Urinary bladder (tissue), 4 donors: ENCODE data around the gene POLR1A. TPM values are rescaled to one million over a fixed set of nuclear protein-coding genes. Genes with fewer than 3 reads are reported as not detected.

Experiments
- DNase-seq: peaks from one replicate; pipeline ENCODE4 v3.0.0-alpha.2; 2015; ENCODE audit errors: extremely low spot score
- H3K27ac ChIP-seq: one replicate; pipeline ENCODE4 v1.5.1; 2013; ENCODE audit warnings: low read depth, mild to moderate bottlenecking, moderate library complexity
- H3K36me3 ChIP-seq: one replicate; pipeline ENCODE4 v1.6.1; 2013; ENCODE audit warnings: mild to moderate bottlenecking, moderate library complexity; ENCODE audit not compliant: insufficient read depth
- H3K4me1 ChIP-seq: one replicate; pipeline ENCODE4 v1.6.1; 2013; ENCODE audit warnings: mild to moderate bottlenecking, moderate library complexity; ENCODE audit not compliant: insufficient read depth
- H3K4me3 ChIP-seq: one replicate; pipeline ENCODE4 v1.5.1; 2013; ENCODE audit warnings: low read depth, low read length
- WGBS: extraction: QIAGEN DNeasy Blood & Tissue Kit; methylation state at CpG from one replicate; pipeline ENCODE4 v1.1.7; 2013; 5-methylcytosine and 5-hydroxymethylcytosine counted together
- polyA plus RNA-seq: library from polyadenylated mRNA; stranded (reverse); fragments of 200-250 nt; gene quantifications from one replicate; pipeline ENCODE4 v1.2.3, GENCODE V29; 2013
- total RNA-seq: library from RNA; depleted of rRNA; stranded (reverse); fragments of >200 nt; gene quantifications from one replicate; pipeline ENCODE4 v1.2.3, GENCODE V29; 2014
- donor health status: healthy with polysubstance abuse.
- donor health status: healthy.

POLR1A gene
- total and polyA plus RNA-seq, 2 donors, result 6.6 to 11.5 TPM

- no peak overlapping the region for H3K27ac ChIP-seq
- no peak overlapping the region for H3K4me3 ChIP-seq
- no peak for DNase-seq
- 91% methylated on average over 5 of the region's 5 CpGs for WGBS
- H3K4me1 ChIP-seq, result no peaks in the 10 kb centered on the region
- H3K36me3 ChIP-seq, result peaks cover 20% of the 10 kb centered on the region
Measured at GRCh38 chr2:86123328-86123925, 17.7 kb upstream of the POLR1A start.

DNA sequence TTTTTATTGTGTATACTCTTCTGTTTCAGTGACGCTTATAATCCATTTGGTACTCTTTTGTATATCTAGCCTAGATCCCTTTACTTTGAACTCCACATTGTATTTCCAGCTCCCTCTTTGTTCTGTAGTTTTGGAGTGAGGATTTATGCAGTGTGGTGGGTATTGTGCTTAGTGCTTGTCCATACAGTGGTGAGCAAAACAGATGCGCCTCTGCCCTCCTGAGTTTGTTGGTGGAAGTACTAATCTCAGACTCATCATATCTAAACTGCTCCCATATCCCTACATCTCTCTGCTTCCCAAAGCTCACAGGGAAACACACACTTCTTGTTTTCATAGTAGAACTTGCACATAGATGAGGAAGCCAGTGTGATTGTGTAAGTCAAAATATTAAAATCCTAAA, 12.4 kb upstream of the POLR1A start:
- Histone ChIP-seq H3K4me1 (no peaks in the 10 kb centered on the region), H3K4me3 (no peak overlapping the region), H3K36me3 (peaks cover 13% of the 10 kb centered on the region), H3K27ac (no peak overlapping the region)
- WGBS, result 96% methylated on average over 2 of the region's 2 CpGs
- DNase-seq, result no peak

- H3K4me1 ChIP-seq, result no peaks in the 10 kb centered on the region
- 21% methylated on average over 5 of the region's 5 CpGs for WGBS
- DNase-seq, result no peak
- H3K4me3 ChIP-seq, result peak overlapping the region; percentile 79
- peaks cover under 1% of the 10 kb centered on the region for H3K36me3 ChIP-seq
- no peak overlapping the region for H3K27ac ChIP-seq
Measured at GRCh38 chr2:86107031-86107430, 1.3 kb upstream of the POLR1A start.

- Histone ChIP-seq H3K4me3 (peak within 1 kb of the TSS; percentile 79), H3K36me3 (peaks cover 3% of the 10 kb centered on the region), H3K4me1 (no peaks in the 10 kb centered on the region), H3K27ac (no peak within 1 kb of the TSS)
- WGBS, result under 1% methylated on average over 44 of the region's 44 CpGs
- peak; percentile 94 for DNase-seq
Measured at GRCh38 chr2:86105969-86106945, 571 bp upstream of the POLR1A start, which contains the start of gene PTCD3. Gene PTCD3, plus strand, starts transcription at chr2:86106235. Its CDS starts 13 bp downstream, at chr2:86106248.

DNA sequence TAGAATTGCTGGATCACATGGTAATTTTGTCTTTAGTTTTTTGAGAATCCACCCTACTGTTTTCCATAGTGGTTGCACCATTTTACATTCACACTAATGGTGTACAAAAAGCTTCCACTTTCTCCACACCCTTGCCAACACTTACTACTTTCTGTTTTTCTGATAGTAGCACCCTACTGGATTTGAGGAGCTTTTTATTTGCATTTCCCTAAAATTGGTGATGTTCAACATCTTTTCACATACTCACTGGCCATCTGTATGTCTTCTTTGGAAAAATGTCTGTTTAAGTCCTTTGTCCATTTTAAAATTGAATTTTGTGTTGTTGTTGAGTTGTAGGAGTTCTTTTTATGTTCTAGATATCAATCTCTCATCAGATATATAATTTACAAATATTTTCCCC, 3.5 kb downstream of the POLR1A start:
- no peak for DNase-seq
- Histone ChIP-seq H3K4me3 (no peak overlapping the region), H3K27ac (no peak overlapping the region), H3K36me3 (peaks cover 3% of the 10 kb centered on the region), H3K4me1 (no peaks in the 10 kb centered on the region)

DNA sequence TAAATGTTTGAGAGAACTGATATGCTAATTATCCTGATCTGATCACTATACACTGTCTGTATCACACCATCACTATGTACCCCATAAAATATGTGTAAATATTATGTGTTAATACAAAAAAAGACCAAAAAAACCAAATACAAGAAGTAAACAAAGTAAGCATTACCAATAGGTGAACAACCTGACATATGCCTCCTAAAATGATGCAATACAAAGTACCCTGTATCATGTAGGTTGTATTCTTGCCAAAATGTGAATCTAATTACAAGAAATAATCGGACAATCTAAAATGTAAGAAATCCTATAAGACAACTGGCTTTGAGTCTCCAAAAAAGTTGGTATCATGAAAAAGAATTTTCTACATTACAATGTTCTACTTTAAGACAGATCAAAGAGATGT, 7.8 kb downstream of the POLR1A start:
- no peak for DNase-seq
- no peaks in the 10 kb centered on the region for H3K4me1 ChIP-seq
- H3K27ac ChIP-seq, result no peak overlapping the region
- peaks cover 5% of the 10 kb centered on the region for H3K36me3 ChIP-seq
- H3K4me3 ChIP-seq, result no peak overlapping the region
- 94% methylated on average over 1 of the region's 1 CpG for WGBS

GRCh38 chr2:86097114-86097896, 8.4 kb downstream of the POLR1A start:
- H3K4me1 ChIP-seq, result no peaks in the 10 kb centered on the region
- no peak overlapping the region for H3K27ac ChIP-seq
- peaks cover 5% of the 10 kb centered on the region for H3K36me3 ChIP-seq
- no peak for DNase-seq
- no peak overlapping the region for H3K4me3 ChIP-seq
- 95% methylated on average over 3 of the region's 3 CpGs for WGBS

DNA sequence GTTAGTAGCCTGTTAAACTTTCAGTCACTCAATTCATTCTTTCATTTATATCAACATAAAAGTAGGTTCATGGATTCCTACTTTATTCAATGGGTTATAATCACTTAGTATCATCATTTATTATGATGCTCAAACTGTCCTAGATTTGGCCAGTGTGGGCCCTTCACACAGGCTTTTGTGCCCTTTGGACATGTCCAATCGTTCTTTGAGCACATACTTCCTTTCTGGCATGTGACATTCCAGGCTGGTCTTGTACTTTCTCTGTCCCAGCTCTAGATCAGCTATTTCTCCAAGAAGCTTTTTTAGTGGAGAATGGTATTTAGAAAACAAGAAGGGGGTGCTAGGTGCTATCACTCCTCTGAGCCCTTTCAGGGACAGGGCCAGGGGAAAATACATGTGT, 11.5 kb downstream of the POLR1A start:
- Histone ChIP-seq H3K36me3 (peaks cover 2% of the 10 kb centered on the region), H3K4me1 (no peaks in the 10 kb centered on the region), H3K27ac (no peak overlapping the region), H3K4me3 (no peak overlapping the region)
- 85% methylated on average over 1 of the region's 1 CpG for WGBS
- no peak for DNase-seq

DNA sequence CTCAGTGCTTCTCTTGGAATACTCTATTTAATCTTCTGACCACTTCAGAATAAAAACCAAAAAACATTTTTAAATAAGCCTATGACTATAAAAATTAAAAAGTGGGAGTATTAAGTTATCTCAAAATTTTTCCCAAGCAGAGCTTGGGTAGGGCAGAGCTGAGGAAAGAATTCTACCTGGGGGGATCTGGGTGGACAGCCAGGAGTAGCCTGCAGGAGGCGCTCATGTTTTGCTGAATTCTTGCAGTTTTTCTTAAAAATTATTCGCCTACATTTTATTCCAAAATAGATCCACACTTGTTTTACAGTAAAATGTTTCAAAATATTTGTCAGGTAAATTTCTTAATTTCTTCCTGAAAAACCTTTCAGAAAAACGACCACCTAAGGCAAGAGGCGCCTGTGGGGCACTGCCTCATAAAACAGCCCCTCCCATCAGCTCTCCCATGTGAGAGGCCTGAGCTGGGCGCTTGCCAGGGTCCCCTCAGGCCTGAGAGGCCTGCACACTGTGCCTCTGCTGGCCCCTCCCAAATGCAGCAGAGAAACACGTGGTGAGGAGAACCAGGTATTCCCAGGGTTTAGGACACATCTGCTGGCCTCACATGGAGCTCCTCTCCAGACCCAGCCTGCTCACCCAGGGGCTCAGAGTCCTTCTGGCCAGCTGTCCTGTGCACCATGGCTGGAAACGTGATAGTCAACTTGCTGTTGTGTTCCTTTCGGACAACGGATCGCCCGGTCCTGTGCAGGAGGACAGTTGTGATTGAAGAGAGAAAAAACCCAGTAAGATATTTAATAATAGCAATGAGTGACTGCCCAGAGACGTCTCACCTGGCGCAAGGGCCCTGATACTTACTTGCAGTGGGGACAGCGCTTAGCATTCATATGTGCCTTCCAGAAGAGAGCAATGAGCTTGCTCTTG, 17.5 kb downstream of the POLR1A start:
- DNase-seq, result no peak
- Histone ChIP-seq H3K27ac (no peak overlapping the region), H3K36me3 (peaks cover 3% of the 10 kb centered on the region)

DNA sequence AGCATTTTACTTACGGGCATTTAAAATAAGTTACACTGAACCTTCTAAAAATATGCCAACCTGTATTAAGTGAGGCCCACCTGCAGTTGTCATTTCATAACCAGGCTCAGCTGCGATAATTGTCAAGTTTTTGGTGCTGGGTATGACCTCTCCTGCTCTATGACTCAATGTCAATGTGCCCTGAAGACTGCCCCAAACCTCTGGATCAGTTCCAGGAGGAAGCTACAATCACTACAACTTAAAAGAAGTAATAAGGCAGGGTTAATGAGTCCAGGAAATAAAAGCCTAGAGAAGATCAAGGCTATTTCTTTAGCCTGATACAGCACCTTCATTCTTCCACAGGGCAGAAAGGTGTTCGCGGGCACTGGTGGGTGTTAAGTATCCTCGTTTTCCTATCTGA, 22.9 kb downstream of the POLR1A start:
- Histone ChIP-seq H3K27ac (no peak overlapping the region), H3K4me1 (no peaks in the 10 kb centered on the region), H3K4me3 (no peak overlapping the region), H3K36me3 (peaks cover 3% of the 10 kb centered on the region)
- no peak for DNase-seq
- WGBS, result 88% methylated on average over 5 of the region's 5 CpGs

More for the DNA sequence above, 17.5 kb downstream of the POLR1A start:
- Histone ChIP-seq H3K4me3 (no peak overlapping the region), H3K4me1 (no peaks in the 10 kb centered on the region)
- 84% methylated on average over 14 of the region's 14 CpGs for WGBS

DNA sequence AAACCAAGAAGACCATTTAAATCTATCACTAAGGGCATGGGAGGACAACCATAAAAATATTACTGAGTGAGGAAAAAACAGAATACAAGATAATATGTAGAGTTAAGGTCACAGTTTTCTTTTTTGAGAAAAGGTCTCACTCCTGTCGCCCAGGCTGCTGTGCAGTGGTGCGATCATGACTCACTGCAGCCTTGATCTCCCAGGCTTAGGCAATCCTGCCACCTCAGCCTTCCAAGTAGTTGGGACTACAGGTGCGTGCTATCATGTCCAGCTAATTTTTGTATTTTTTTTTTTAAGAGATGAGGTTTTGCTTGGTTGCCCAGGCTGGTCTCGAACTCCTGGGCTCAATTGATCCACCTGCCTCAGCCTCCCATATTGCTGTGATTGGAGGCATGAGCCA, 24.0 kb downstream of the POLR1A start:
- H3K4me3 ChIP-seq, result no peak overlapping the region
- H3K36me3 ChIP-seq, result peaks cover 3% of the 10 kb centered on the region
- no peak overlapping the region for H3K27ac ChIP-seq
- DNase-seq, result no peak
- no peaks in the 10 kb centered on the region for H3K4me1 ChIP-seq
- 96% methylated on average over 4 of the region's 4 CpGs for WGBS

GRCh38 chr2:86079981-86080911, 25.4 kb downstream of the POLR1A start:
- 46% methylated on average over 14 of the region's 14 CpGs for WGBS
- Histone ChIP-seq H3K4me3 (no peak overlapping the region), H3K27ac (no peak overlapping the region), H3K4me1 (no peaks in the 10 kb centered on the region), H3K36me3 (no peaks in the 10 kb centered on the region)
- no peak for DNase-seq
